OCI-LY7 (cell line): Measurements from ENCODE around the gene SLC7A11. TPM values are rescaled to one million over a fixed set of nuclear protein-coding genes. Genes with fewer than 3 reads are reported as not detected.
A peak's percentile ranks its signal among the peaks of the same experiment; 100 is the strongest.
"Not testable (repeated sequence)": the region's sequence is repeated elsewhere in the genome, so short reads cannot be mapped to it uniquely, and the experiment has no call there.

Experiments used
- BruUV-seq: library from RNA; stranded (reverse); fragments of 400-500 nt; replicated peaks from 2 replicates; lab custom pipeline; 2021; lab: Mats Ljungman, UMichigan
- CTCF ChIA-PET: fragments of 300-600 bp; sonication (Branson Sonifier 250); formaldehyde crosslinking; loops from one replicate; lab custom pipeline; 2022; ENCODE audit warnings: antibody characterized with exemption; ENCODE audit not compliant: unreplicated experiment; lab: Charles Lee
- POLR2A ChIA-PET: fragments of 300-600 bp; sonication (Branson Sonifier 250); formaldehyde crosslinking; loops from one replicate; lab custom pipeline; 2022; ENCODE audit warnings: antibody characterized with exemption; lab: Charles Lee
- DNase-seq: peaks from one replicate; pipeline ENCODE4 v3.0.0-alpha.2; 2015; ENCODE audit warnings: low spot score
- H2AFZ ChIP-seq: fragments of 200-600 bp; sonication (generic), shearing (Covaris generic); 2 replicates; pipeline ENCODE4 v1.6.1; 2014; ENCODE audit warnings: mild to moderate bottlenecking, antibody characterized with exemption, low read length, moderate library complexity
- H3K27ac ChIP-seq: fragments of 200-600 bp; sonication (generic); 2 replicates; pipeline ENCODE4 v1.5.1; 2014; ENCODE audit warnings: mixed run types, low read depth, mild to moderate bottlenecking, moderate library complexity, low read length, inconsistent platforms; ENCODE audit not compliant: poor library complexity, severe bottlenecking
- H3K36me3 ChIP-seq: fragments of 200-600 bp; sonication (generic); 2 replicates; pipeline ENCODE4 v1.6.1; 2014; ENCODE audit warnings: mild to moderate bottlenecking, antibody characterized with exemption, low read length, moderate library complexity, mixed read lengths; ENCODE audit not compliant: insufficient read depth
- H3K4me1 ChIP-seq: fragments of 200-600 bp; sonication (generic); 2 replicates; pipeline ENCODE4 v1.5.1; 2014; ENCODE audit warnings: mild to moderate bottlenecking, low read length; ENCODE audit not compliant: insufficient read depth, poor library complexity, severe bottlenecking
- H3K4me2 ChIP-seq: fragments of 200-600 bp; sonication (generic); 2 replicates; pipeline ENCODE4 v1.6.1; 2014; ENCODE audit warnings: mild to moderate bottlenecking, low read length
- H3K4me3 ChIP-seq: fragments of 200-600 bp; sonication (generic); 2 replicates; pipeline ENCODE4 v1.5.1; 2014; ENCODE audit warnings: mild to moderate bottlenecking, low read depth, low read length; ENCODE audit not compliant: poor library complexity, severe bottlenecking
- H3K79me2 ChIP-seq: fragments of 200-600 bp; sonication (generic); 2 replicates; pipeline ENCODE4 v1.6.1; 2016; ENCODE audit warnings: low read depth, mild to moderate bottlenecking, low read length, moderate library complexity, mixed read lengths; ENCODE audit not compliant: insufficient read depth
- H3K9me2 ChIP-seq: fragments of 200-600 bp; sonication (generic); 2 replicates; pipeline ENCODE4 v1.6.1; 2016; ENCODE audit warnings: mild to moderate bottlenecking, low read length, mixed read lengths; ENCODE audit not compliant: insufficient read depth
- H3K9me3 ChIP-seq: fragments of 200-600 bp; sonication (generic); 2 replicates; pipeline ENCODE4 v1.6.1; 2014; ENCODE audit warnings: mild to moderate bottlenecking, mixed run types, low read length, mixed read lengths
- H4K20me1 ChIP-seq: fragments of 200-600 bp; sonication (generic); 2 replicates; pipeline ENCODE4 v1.6.1; 2014; ENCODE audit warnings: mild to moderate bottlenecking, antibody characterized with exemption, low read length, moderate library complexity, mixed read lengths; ENCODE audit not compliant: insufficient read depth
- EZH2phosphoT487 ChIP-seq: fragments of 200-600 bp; sonication (generic); IDR thresholded peaks from 2 replicates; pipeline ENCODE4 v1.6.1; 2018; ENCODE audit warnings: low read depth, borderline replicate concordance, mild to moderate bottlenecking, mixed run types, antibody characterized with exemption, low read length, moderate library complexity, mixed read lengths
- intact Hi-C: fragments of 100-400 bp; cut with micrococcal nuclease; formaldehyde crosslinking; loops from one replicate; pipeline ENCODE4 v1.10.0; 2022; ENCODE audit not compliant: unreplicated experiment
- total RNA-seq, 2 experiments: library from RNA; depleted of rRNA in 1 of 2; stranded (reverse); fragments of >200 nt in 1 of 2; shearing (Covaris generic) in 1 of 2; gene quantifications; 2 replicates each; pipeline ENCODE4 v1.2.3, GENCODE V29; 2014 to 2022
- TF ChIP-seq, protein P1 (sequence below): fragments of 200-600 bp; sonication (generic); conservative IDR thresholded peaks from 2 replicates; pipeline ENCODE4 v1.5.1; 2014; ENCODE audit warnings: mild to moderate bottlenecking, antibody characterized with exemption, low read length, moderate library complexity, mixed read lengths

The SLC7A11 gene
- total RNA-seq, 2 experiments from 2014 or later: 5.7 to 16.7 TPM

DNA sequence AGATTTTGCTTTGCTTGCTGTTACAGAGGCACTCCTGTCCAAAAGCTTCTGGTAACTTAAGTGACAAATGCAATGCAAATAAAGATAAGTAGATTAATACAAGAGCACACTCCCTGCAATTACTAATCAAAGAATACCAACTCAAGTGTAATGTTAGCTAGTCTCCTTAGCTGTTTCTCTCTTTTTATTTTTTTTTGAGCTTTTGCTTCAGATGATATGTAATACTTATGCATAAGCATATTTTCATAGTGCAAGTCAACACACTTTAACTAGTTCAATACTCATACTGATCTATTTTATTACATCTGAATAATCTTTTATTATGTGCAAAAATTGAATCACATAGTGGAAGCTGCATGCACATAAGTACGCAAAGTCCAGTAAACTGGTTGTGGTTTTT, 2.7 kb downstream of the SLC7A11 start:
- peak overlapping the region; percentile 76 for H3K4me3 ChIP-seq
- H3K27ac ChIP-seq: no peak overlapping the region
- peak overlapping the region; percentile 94 for H3K4me2 ChIP-seq
- intact Hi-C loops: no loop called here
- peaks cover 21% of the 10 kb centered on the region for H3K36me3 ChIP-seq
- peaks cover 30% of the 10 kb centered on the region for H3K4me1 ChIP-seq
- POLR2A ChIA-PET: interaction anchor here (0.7 to 2.3 kb wide), 9 partner anchors 8 to 208 kb away, joined by 3 to 12 read pairs (median 3); no protein-coding TSS in a partner anchor
- H3K9me3 ChIP-seq: no peaks in the 10 kb centered on the region
- no peak for TF ChIP-seq EZH2phosphoT487
- TF ChIP-seq, protein P1, sequence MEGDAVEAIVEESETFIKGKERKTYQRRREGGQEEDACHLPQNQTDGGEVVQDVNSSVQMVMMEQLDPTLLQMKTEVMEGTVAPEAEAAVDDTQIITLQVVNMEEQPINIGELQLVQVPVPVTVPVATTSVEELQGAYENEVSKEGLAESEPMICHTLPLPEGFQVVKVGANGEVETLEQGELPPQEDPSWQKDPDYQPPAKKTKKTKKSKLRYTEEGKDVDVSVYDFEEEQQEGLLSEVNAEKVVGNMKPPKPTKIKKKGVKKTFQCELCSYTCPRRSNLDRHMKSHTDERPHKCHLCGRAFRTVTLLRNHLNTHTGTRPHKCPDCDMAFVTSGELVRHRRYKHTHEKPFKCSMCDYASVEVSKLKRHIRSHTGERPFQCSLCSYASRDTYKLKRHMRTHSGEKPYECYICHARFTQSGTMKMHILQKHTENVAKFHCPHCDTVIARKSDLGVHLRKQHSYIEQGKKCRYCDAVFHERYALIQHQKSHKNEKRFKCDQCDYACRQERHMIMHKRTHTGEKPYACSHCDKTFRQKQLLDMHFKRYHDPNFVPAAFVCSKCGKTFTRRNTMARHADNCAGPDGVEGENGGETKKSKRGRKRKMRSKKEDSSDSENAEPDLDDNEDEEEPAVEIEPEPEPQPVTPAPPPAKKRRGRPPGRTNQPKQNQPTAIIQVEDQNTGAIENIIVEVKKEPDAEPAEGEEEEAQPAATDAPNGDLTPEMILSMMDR: no peak
- CTCF ChIA-PET: no interaction called here
- no peak for DNase-seq
- no peaks in the 10 kb centered on the region for H3K9me2 ChIP-seq
- H4K20me1 ChIP-seq: no peaks in the 10 kb centered on the region
- BruUV-seq: no TSS peak
- peaks cover 46% of the 10 kb centered on the region for H3K79me2 ChIP-seq
- peak overlapping the region; percentile 34; the same call in 1 of the 2 replicates for H2AFZ ChIP-seq

DNA sequence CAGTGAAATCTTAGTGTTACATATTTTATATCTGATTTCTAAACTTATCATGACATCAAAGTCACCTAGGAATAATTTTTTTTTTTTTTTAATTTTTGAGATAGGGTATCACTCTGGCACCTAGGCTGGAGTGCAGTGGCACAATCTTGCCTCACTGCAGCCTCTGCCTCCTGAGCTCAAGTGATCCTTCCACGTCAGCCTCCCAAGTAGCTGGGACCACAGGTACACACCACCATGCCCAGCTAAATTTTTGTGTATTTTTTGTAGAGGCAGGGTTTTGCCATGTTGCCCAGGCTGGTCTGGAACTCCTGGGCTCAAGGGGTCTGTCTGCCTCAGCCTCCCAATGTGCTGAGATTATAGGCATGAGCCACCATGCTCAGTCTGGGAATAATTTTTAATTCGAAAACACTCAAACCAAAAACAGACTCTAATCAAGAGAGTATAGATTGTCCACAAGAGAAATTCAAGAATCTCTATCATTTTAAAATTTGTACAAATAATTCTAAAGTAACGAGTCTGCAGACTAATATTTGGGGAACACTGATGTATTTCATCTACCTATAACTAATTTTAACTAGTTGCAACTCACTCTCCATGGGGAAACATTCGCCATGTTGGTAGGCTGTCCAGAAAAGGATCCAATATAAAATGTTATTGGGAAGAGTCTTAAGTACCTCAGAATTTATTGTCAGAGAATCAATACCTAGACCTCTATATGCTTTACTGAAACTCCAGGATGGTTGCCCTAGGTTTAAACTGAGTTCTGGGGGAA, 3.4 kb downstream of the SLC7A11 start:
- Histone ChIP-seq H3K79me2 (peaks cover 46% of the 10 kb centered on the region), H2AFZ (peak overlapping the region; percentile 34; the same call in 1 of the 2 replicates), H3K4me2 (peak overlapping the region; percentile 94), H3K4me3 (peak overlapping the region; percentile 76), H4K20me1 (no peaks in the 10 kb centered on the region), H3K27ac (no peak overlapping the region), H3K4me1 (peaks cover 30% of the 10 kb centered on the region), H3K36me3 (peaks cover 29% of the 10 kb centered on the region), H3K9me3 (no peaks in the 10 kb centered on the region), H3K9me2 (no peaks in the 10 kb centered on the region)
- no peak for TF ChIP-seq EZH2phosphoT487
- TF ChIP-seq, protein P1: no peak
- ChIA-PET POLR2A (interaction anchor here (0.8 to 2.3 kb wide), 8 partner anchors 8 to 140 kb away, joined by 3 to 12 read pairs (median 3); no protein-coding TSS in a partner anchor), CTCF (no interaction called here)
- BruUV-seq: no TSS peak
- DNase-seq: no peak
- intact Hi-C loops: no loop called here

DNA sequence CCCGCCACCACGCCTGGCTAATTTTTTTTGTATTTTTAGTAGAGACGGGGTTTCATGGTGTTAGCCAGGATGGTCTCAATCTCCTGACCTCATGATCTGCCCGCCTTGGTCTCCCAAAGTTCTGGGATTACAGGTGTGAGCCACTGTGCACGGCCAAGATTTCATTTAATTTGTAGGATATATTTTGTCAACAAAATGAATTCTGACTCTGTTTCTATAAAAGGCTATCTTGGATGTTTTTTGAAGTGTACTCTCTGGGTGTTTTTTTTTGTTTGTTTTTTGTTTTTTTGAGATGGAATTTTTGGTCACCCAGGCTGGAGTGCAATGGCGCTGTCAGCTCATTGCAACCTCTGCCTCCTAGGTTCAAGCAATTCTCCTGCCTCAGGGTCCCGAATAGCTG, 5.0 kb downstream of the SLC7A11 start:
- Histone ChIP-seq H3K36me3 (peaks cover 34% of the 10 kb centered on the region), H3K79me2 (peaks cover 46% of the 10 kb centered on the region), H3K4me1 (peaks cover 20% of the 10 kb centered on the region)
- H3K4me2 ChIP-seq, H3K9me2 ChIP-seq, intact Hi-C loops, BruUV-seq, DNase-seq, H4K20me1 ChIP-seq, H3K27ac ChIP-seq, H3K9me3 ChIP-seq, H3K4me3 ChIP-seq, CTCF ChIA-PET, H2AFZ ChIP-seq: not testable (repeated sequence)
- POLR2A ChIA-PET: interaction anchor here (0.9 to 1.0 kb wide), 2 partner anchors 11 to 45 kb away, joined by 3 to 6 read pairs; no protein-coding TSS in a partner anchor
